PC-9 (cell line): ENCODE measurements around the gene GOLGA6D.

Source experiments
- CTCF ChIP-seq: fragments of 200-600 bp; sonication (generic); conservative IDR thresholded peaks from 2 replicates; pipeline ENCODE4 v1.6.1; 2017; ENCODE audit warnings: mixed run types, antibody characterized with exemption, mild to moderate bottlenecking, moderate library complexity
- EZH2 ChIP-seq: fragments of 200-600 bp; sonication (generic); IDR thresholded peaks from 2 replicates; pipeline ENCODE4 v1.8.0; 2017; ENCODE audit warnings: antibody characterized with exemption, low read depth

DNA sequence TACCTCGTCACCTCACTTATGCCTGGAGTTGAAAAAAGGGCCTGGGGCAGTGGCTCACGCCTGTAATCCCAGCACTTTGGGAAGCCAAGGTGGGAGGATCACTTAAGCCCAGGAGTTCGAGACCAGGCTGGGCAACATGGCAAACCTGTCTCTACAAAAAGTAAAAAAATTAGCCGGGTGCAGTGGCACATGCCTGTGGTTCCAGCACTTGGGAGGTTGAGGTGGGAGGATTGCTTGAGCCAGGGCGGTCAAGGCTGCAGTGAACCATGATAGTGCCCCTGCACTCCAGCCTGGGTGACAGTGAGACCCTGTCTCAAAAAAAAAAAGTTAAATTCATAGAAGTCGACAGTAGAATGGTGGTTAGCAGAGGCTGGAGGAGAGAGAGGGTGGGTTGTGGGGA is 59.6 kb downstream of the GOLGA6D start:
- TF ChIP-seq CTCF (no peak), EZH2 (no peak)
